SK-N-MC (cell line): ENCODE results near the gene PCMT1.
"Not testable (repeated sequence)": the region's sequence is repeated elsewhere in the genome, so short reads cannot be mapped to it uniquely, and the experiment has no call there.

Experiments
- EZH2 ChIP-seq: fragments of 200-600 bp; sonication (generic); IDR thresholded peaks from one replicate; pipeline ENCODE4 v1.6.1; 2017; ENCODE audit warnings: antibody characterized with exemption
- FOXP2 ChIP-seq: optimal IDR thresholded peaks from 2 replicates; pipeline ENCODE3; 2011; ENCODE audit warnings: mild to moderate bottlenecking, moderate library complexity; ENCODE audit not compliant: insufficient read depth; ENCODE audit errors: extremely low read length, control extremely low read depth
- POLR2AphosphoS5 ChIP-seq: IDR thresholded peaks from 2 replicates; pipeline ENCODE4 v1.6.1; 2012; ENCODE audit warnings: mild to moderate bottlenecking, low read depth, low read length, borderline replicate concordance

DNA sequence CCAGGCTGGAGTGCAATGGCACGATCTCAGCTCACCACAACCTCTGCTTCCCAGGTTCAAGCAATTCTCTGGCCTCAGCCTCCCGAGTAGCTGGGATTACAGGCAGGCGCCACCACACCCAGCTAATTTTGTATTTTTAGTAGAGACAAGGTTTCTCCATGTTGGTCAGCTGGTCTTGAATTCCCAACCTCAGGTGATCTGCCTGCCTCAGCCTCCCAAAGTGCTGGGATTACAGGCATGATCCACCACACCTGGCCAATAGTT lies 3.8 kb downstream of the PCMT1 start:
- TF ChIP-seq EZH2, POLR2AphosphoS5, FOXP2: not testable (repeated sequence)
